WTC11 (cell line): ENCODE measurements around the gene ZNF335. TPM values are rescaled to one million over a fixed set of nuclear protein-coding genes. Genes with fewer than 3 reads are reported as not detected.

ENCODE experiments used
- ATAC-seq: fragments of 200-7000 bp; cut with Tn5 transposase; 2 replicates; pipeline ENCODE4 v1.10.0; 2021; ENCODE audit warnings: mild to moderate bottlenecking, moderate library complexity
- CTCF ChIA-PET: fragments of 300-600 bp; sonication (Branson Sonifier 250); formaldehyde crosslinking; loops from one replicate; lab custom pipeline; 2021; ENCODE audit warnings: antibody characterized with exemption; lab: Charles Lee
- POLR2A ChIA-PET: fragments of 350-600 bp; sonication (Branson Sonifier 250); formaldehyde crosslinking; loops from one replicate; lab custom pipeline; 2021; ENCODE audit warnings: antibody characterized with exemption; lab: Charles Lee
- DNase-seq: peaks from one replicate; pipeline ENCODE4 v3.0.0; 2021; ENCODE audit warnings: low spot score
- H3K27ac Mint-ChIP-seq: 2 replicates; pipeline ENCODE4 v1.8.0; 2021; ENCODE audit warnings: mixed read lengths
- H3K27me3 Mint-ChIP-seq: 2 replicates; pipeline ENCODE4 v1.8.0; 2021; ENCODE audit warnings: low read depth, mild to moderate bottlenecking, moderate library complexity, mixed read lengths
- H3K36me3 Mint-ChIP-seq: 2 replicates; pipeline ENCODE4 v1.8.0; 2021; ENCODE audit warnings: mixed read lengths
- H3K4me1 Mint-ChIP-seq: 2 replicates; pipeline ENCODE4 v1.8.0; 2022; ENCODE audit warnings: mixed read lengths
- H3K4me3 Mint-ChIP-seq: 2 replicates; pipeline ENCODE4 v1.8.0; 2021; ENCODE audit warnings: mild to moderate bottlenecking, moderate library complexity, mixed read lengths
- H3K9me3 Mint-ChIP-seq: 2 replicates; pipeline ENCODE4 v1.8.0; 2021; ENCODE audit warnings: mixed read lengths
- ATF1 ChIP-seq: sonication (generic); formaldehyde crosslinking; IDR thresholded peaks from 2 replicates; pipeline ENCODE4 v1.8.1; 2023; ENCODE audit warnings: mild to moderate bottlenecking, moderate library complexity, missing genetic modification reagents
- ATF6 ChIP-seq: sonication (generic); formaldehyde crosslinking; IDR thresholded peaks from 2 replicates; pipeline ENCODE4 v1.8.1; 2023; ENCODE audit warnings: mild to moderate bottlenecking, missing genetic modification reagents
- FOXK1 ChIP-seq: sonication (generic); formaldehyde crosslinking; IDR thresholded peaks from 2 replicates; pipeline ENCODE4 v1.8.0; 2022; ENCODE audit warnings: mild to moderate bottlenecking, moderate library complexity, missing genetic modification reagents
- HMGA2 ChIP-seq: fragments of 250-450 bp; sonication (Bioruptor Pico); IDR thresholded peaks from 2 replicates; pipeline ENCODE4 v1.4.0; 2021; ENCODE audit warnings: mild to moderate bottlenecking, moderate library complexity
- JAZF1 ChIP-seq: fragments of 250-450 bp; sonication (Bioruptor Pico); IDR thresholded peaks from 2 replicates; pipeline ENCODE4 v1.9.0; 2021; ENCODE audit warnings: moderate library complexity, mild to moderate bottlenecking, inconsistent platforms
- JUN ChIP-seq: sonication (generic); formaldehyde crosslinking; IDR thresholded peaks from 2 replicates; pipeline ENCODE4 v1.8.0; 2023; ENCODE audit warnings: mild to moderate bottlenecking, missing genetic modification reagents
- MLX ChIP-seq: sonication (generic); formaldehyde crosslinking; IDR thresholded peaks from 2 replicates; pipeline ENCODE4 v1.8.1; 2023; ENCODE audit warnings: mild to moderate bottlenecking, missing genetic modification reagents, moderate library complexity
- MXD4 ChIP-seq: fragments of 250-450 bp; sonication (Bioruptor Pico); IDR thresholded peaks from 2 replicates; pipeline ENCODE4 v1.8.0; 2021; ENCODE audit warnings: mild to moderate bottlenecking, moderate library complexity, borderline replicate concordance
- NFE2L1 ChIP-seq: sonication (generic); formaldehyde crosslinking; IDR thresholded peaks from 2 replicates; pipeline ENCODE4 v1.8.1; 2023; ENCODE audit warnings: missing genetic modification reagents
- NFYB ChIP-seq: sonication (generic); formaldehyde crosslinking; conservative IDR thresholded peaks from 2 replicates; pipeline ENCODE4 v1.8.0; 2022; ENCODE audit warnings: low read depth, missing genetic modification reagents
- NR2C2 ChIP-seq: sonication (generic); formaldehyde crosslinking; IDR thresholded peaks from 2 replicates; pipeline ENCODE4 v1.8.0; 2022; ENCODE audit warnings: mild to moderate bottlenecking, missing genetic modification reagents
- NR3C1 ChIP-seq: sonication (generic); formaldehyde crosslinking; conservative IDR thresholded peaks from 2 replicates; pipeline ENCODE4 v1.8.1; 2023; ENCODE audit warnings: low read depth, mild to moderate bottlenecking, missing genetic modification reagents
- TP53 ChIP-seq: sonication (generic); formaldehyde crosslinking; IDR thresholded peaks from 2 replicates; pipeline ENCODE4 v1.8.1; 2023; ENCODE audit warnings: mild to moderate bottlenecking, missing genetic modification reagents
- ZBTB43 ChIP-seq: sonication (generic); formaldehyde crosslinking; IDR thresholded peaks from 2 replicates; pipeline ENCODE4 v1.8.1; 2023; ENCODE audit warnings: mild to moderate bottlenecking, missing genetic modification reagents
- ZNF138 ChIP-seq: sonication (generic); formaldehyde crosslinking; conservative IDR thresholded peaks from 2 replicates; pipeline ENCODE4 v1.8.1; 2022; ENCODE audit warnings: mild to moderate bottlenecking, moderate library complexity, missing genetic modification reagents
- ZNF671 ChIP-seq: fragments of 250-450 bp; sonication (Bioruptor Pico); IDR thresholded peaks from 2 replicates; pipeline ENCODE4 v1.8.0; 2021; ENCODE audit warnings: mild to moderate bottlenecking
- total RNA-seq: library from RNA; stranded (reverse); gene quantifications from 3 replicates; pipeline ENCODE4 v1.2.3, GENCODE V29; 2021
- TF ChIP-seq, protein P1 (sequence below): sonication (generic); formaldehyde crosslinking; IDR thresholded peaks from 2 replicates; pipeline ENCODE4 v1.8.0; 2022; ENCODE audit warnings: missing genetic modification reagents
- TF ChIP-seq, protein P2 (sequence below): sonication (generic); formaldehyde crosslinking; conservative IDR thresholded peaks from 2 replicates; pipeline ENCODE4 v1.8.1; 2023; ENCODE audit warnings: mild to moderate bottlenecking, low read depth, missing genetic modification reagents, moderate library complexity
- TF ChIP-seq, protein P3 (sequence below): sonication (generic); formaldehyde crosslinking; IDR thresholded peaks from 2 replicates; pipeline ENCODE4 v1.8.1; 2022; ENCODE audit warnings: low read depth, mild to moderate bottlenecking, moderate library complexity, missing genetic modification reagents, borderline replicate concordance

The ZNF335 gene
- total RNA-seq, 1 experiment from 2014 or later, result 20.0 TPM

- Mint-ChIP-seq H3K4me3 (no peak overlapping the region), H3K4me1 (no peaks in the 10 kb centered on the region)
- CTCF ChIA-PET, result interaction anchor here (0.9 to 1.6 kb wide), 3 partner anchors 12 to 146 kb away, joined by 3 to 5 read pairs (median 4); no protein-coding TSS in a partner anchor
- POLR2A ChIA-PET, result no interaction called here
- no peak for TF ChIP-seq NFYB (CRISPR knock-in tag)
- TF ChIP-seq, protein P1, sequence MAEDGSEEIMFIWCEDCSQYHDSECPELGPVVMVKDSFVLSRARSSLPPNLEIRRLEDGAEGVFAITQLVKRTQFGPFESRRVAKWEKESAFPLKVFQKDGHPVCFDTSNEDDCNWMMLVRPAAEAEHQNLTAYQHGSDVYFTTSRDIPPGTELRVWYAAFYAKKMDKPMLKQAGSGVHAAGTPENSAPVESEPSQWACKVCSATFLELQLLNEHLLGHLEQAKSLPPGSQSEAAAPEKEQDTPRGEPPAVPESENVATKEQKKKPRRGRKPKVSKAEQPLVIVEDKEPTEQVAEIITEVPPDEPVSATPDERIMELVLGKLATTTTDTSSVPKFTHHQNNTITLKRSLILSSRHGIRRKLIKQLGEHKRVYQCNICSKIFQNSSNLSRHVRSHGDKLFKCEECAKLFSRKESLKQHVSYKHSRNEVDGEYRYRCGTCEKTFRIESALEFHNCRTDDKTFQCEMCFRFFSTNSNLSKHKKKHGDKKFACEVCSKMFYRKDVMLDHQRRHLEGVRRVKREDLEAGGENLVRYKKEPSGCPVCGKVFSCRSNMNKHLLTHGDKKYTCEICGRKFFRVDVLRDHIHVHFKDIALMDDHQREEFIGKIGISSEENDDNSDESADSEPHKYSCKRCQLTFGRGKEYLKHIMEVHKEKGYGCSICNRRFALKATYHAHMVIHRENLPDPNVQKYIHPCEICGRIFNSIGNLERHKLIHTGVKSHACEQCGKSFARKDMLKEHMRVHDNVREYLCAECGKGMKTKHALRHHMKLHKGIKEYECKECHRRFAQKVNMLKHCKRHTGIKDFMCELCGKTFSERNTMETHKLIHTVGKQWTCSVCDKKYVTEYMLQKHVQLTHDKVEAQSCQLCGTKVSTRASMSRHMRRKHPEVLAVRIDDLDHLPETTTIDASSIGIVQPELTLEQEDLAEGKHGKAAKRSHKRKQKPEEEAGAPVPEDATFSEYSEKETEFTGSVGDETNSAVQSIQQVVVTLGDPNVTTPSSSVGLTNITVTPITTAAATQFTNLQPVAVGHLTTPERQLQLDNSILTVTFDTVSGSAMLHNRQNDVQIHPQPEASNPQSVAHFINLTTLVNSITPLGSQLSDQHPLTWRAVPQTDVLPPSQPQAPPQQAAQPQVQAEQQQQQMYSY (CRISPR knock-in tag), result no peak
- no peak for TF ChIP-seq JUN
- TF ChIP-seq, all 79 proteins: peak for 0
- Mint-ChIP-seq H3K27me3 (no peaks in the 10 kb centered on the region), H3K27ac (no peak overlapping the region), H3K9me3 (no peaks in the 10 kb centered on the region), H3K36me3 (peaks cover 50% of the 10 kb centered on the region)
- ATAC-seq (no peak), DNase-seq (no peak)
Observed at GRCh38 chr20:45944965-45945677, 26.9 kb downstream of the ZNF335 start.

DNA sequence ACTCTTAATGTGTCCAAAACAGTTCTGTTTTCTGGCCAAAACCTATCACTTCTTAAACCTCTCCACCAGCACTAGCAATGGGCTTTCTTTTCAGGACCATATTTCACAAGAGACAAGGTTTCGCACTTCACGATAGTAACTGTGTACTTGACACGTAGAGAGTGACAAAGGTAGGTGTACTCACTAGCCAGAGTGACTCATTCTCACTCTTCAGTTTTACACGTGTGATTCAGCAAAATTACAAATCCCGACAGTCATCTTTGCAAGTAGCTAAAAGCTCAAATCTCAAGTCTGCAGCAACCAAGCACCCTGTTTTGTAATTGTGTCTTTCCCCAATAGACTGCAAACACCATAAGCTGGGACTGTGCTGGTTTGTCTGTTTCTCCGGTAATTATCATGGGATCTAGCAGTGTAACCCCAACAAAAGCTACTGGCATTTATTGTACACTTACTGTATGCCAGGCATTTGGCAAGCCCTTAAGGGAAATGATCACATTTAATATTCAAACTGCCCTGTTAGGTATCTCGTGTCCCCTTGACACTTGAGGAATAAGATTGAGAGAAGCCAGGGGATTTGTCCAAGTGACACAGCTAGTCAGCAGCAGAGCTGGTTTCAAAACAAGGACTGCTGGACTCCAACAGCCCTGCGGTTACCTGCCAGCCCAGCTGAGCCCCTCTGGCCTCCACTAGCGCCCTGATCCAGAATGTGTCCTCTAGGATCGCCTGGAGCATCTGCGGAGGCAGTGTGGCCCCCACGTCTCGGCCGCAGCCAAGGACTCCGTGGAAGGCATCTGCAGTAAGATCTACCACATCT is 27.6 kb downstream of the ZNF335 start:
- Mint-ChIP-seq H3K27me3 (no peaks in the 10 kb centered on the region), H3K36me3 (peaks cover 57% of the 10 kb centered on the region), H3K27ac (no peak overlapping the region), H3K4me3 (no peak overlapping the region), H3K9me3 (no peaks in the 10 kb centered on the region), H3K4me1 (no peaks in the 10 kb centered on the region)
- CTCF ChIA-PET, result interaction anchor here (0.9 to 1.6 kb wide), 3 partner anchors 11 to 145 kb away, joined by 3 to 5 read pairs (median 4); no protein-coding TSS in a partner anchor
- no peak for ATAC-seq
- DNase-seq, result no peak
- POLR2A ChIA-PET, result no interaction called here
- TF ChIP-seq TP53 (CRISPR knock-in tag), result no peak
- no peak for TF ChIP-seq NFE2L1 (CRISPR knock-in tag)
- no peak for TF ChIP-seq MXD4 (CRISPR knock-in tag)
- TF ChIP-seq HMGA2 (CRISPR knock-in tag), result no peak
- TF ChIP-seq ZNF671, result no peak
- TF ChIP-seq, protein P2, sequence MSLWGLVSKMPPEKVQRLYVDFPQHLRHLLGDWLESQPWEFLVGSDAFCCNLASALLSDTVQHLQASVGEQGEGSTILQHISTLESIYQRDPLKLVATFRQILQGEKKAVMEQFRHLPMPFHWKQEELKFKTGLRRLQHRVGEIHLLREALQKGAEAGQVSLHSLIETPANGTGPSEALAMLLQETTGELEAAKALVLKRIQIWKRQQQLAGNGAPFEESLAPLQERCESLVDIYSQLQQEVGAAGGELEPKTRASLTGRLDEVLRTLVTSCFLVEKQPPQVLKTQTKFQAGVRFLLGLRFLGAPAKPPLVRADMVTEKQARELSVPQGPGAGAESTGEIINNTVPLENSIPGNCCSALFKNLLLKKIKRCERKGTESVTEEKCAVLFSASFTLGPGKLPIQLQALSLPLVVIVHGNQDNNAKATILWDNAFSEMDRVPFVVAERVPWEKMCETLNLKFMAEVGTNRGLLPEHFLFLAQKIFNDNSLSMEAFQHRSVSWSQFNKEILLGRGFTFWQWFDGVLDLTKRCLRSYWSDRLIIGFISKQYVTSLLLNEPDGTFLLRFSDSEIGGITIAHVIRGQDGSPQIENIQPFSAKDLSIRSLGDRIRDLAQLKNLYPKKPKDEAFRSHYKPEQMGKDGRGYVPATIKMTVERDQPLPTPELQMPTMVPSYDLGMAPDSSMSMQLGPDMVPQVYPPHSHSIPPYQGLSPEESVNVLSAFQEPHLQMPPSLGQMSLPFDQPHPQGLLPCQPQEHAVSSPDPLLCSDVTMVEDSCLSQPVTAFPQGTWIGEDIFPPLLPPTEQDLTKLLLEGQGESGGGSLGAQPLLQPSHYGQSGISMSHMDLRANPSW, result no peak
- no peak for TF ChIP-seq FOXK1
- no peak for TF ChIP-seq JAZF1
- no peak for TF ChIP-seq NR2C2
- TF ChIP-seq ZBTB43, result no peak
- no peak for TF ChIP-seq ATF6
- no peak for TF ChIP-seq ATF1 (CRISPR knock-in tag)
- TF ChIP-seq, protein P3, sequence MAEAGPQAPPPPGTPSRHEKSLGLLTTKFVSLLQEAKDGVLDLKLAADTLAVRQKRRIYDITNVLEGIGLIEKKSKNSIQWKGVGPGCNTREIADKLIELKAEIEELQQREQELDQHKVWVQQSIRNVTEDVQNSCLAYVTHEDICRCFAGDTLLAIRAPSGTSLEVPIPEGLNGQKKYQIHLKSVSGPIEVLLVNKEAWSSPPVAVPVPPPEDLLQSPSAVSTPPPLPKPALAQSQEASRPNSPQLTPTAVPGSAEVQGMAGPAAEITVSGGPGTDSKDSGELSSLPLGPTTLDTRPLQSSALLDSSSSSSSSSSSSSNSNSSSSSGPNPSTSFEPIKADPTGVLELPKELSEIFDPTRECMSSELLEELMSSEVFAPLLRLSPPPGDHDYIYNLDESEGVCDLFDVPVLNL (CRISPR knock-in tag), result no peak
- TF ChIP-seq ZNF138 (CRISPR knock-in tag), result no peak
- no peak for TF ChIP-seq MLX (CRISPR knock-in tag)
- TF ChIP-seq NR3C1 (CRISPR knock-in tag), result no peak
